ENCODE data around the gene SLC37A4.
"Not testable (repeated sequence)": the region's sequence is repeated elsewhere in the genome, so short reads cannot be mapped to it uniquely, and the experiment has no call there.

SLC37A4 gene

GRCh38 chr11:119000906-119001305, 29.8 kb downstream of the SLC37A4 start:
- TF ChIP-seq CTCF (conservative IDR thresholded peaks at IDR 0.05; ENCODE audit: control insufficient read depth, insufficient read depth, low read depth, low read length): no peak
- peak; percentile 45 for DNase-seq (ENCODE audit: low read depth)
- H3K4me3 ChIP-seq (ENCODE audit: control insufficient read depth, low read depth, low read length): no peak overlapping the region

GRCh38 chr11:118998822-118999221, 31.9 kb downstream of the SLC37A4 start:
- DNase-seq (ENCODE audit: low read depth): peak; percentile 68
- H3K4me3 ChIP-seq (ENCODE audit: control insufficient read depth, low read depth, low read length): peak overlapping the region; percentile 91
- no peak for TF ChIP-seq CTCF (conservative IDR thresholded peaks at IDR 0.05; ENCODE audit: control insufficient read depth, insufficient read depth, low read depth, low read length)

GRCh38 chr11:118998388-118998717, 32.3 kb downstream of the SLC37A4 start:
- TF ChIP-seq CTCF (conservative IDR thresholded peaks at IDR 0.05; ENCODE audit: control insufficient read depth, insufficient read depth, low read depth, low read length): no peak
- DNase-seq (ENCODE audit: low read depth): no peak
- H3K4me3 ChIP-seq (ENCODE audit: control insufficient read depth, low read depth, low read length): peak overlapping the region; percentile 91

GRCh38 chr11:118997627-118998387, 32.9 kb downstream of the SLC37A4 start, which contains the start of gene CENATAC:
TSS of gene CENATAC (plus strand) at chr11:118998138. CDS start at chr11:118998198, 60 bp downstream.
- TF ChIP-seq CTCF (conservative IDR thresholded peaks at IDR 0.05; ENCODE audit: control insufficient read depth, insufficient read depth, low read depth, low read length): no peak
- DNase-seq (ENCODE audit: low read depth): peak; percentile 83
- peak within 1 kb of the TSS; percentile 91 for H3K4me3 ChIP-seq (ENCODE audit: control insufficient read depth, low read depth, low read length)

- TF ChIP-seq CTCF (conservative IDR thresholded peaks at IDR 0.05; ENCODE audit: control insufficient read depth, insufficient read depth, low read depth, low read length): peak; percentile 42
- H3K4me3 ChIP-seq (ENCODE audit: control insufficient read depth, low read depth, low read length): peak overlapping the region; percentile 91
- DNase-seq (ENCODE audit: low read depth): peak; percentile 69
These were observed 33.6 kb downstream of the SLC37A4 start for GRCh38 chr11:118996926-118997626.

GRCh38 chr11:118991486-118992038, 39.1 kb downstream of the SLC37A4 start:
- not testable (repeated sequence) for H3K4me3 ChIP-seq (ENCODE audit: control insufficient read depth, low read depth, low read length); DNase-seq (ENCODE audit: low read depth)

GRCh38 chr11:118988280-118988679, 42.4 kb downstream of the SLC37A4 start:
- no peak for TF ChIP-seq CTCF (conservative IDR thresholded peaks at IDR 0.05; ENCODE audit: control insufficient read depth, insufficient read depth, low read depth, low read length)
- DNase-seq (ENCODE audit: low read depth): no peak
- H3K4me3 ChIP-seq (ENCODE audit: control insufficient read depth, low read depth, low read length): no peak overlapping the region

Measured in fibroblast of mammary gland (primary cell).